GM19452 (cell line): Measurements from ENCODE around the gene SYT2.

Experiments
- ATAC-seq: cut with Tn5 transposase; IDR thresholded peaks from one replicate; pipeline ENCODE4 v1.9.1; 2021; ENCODE audit not compliant: unreplicated experiment

Gene SYT2

DNA sequence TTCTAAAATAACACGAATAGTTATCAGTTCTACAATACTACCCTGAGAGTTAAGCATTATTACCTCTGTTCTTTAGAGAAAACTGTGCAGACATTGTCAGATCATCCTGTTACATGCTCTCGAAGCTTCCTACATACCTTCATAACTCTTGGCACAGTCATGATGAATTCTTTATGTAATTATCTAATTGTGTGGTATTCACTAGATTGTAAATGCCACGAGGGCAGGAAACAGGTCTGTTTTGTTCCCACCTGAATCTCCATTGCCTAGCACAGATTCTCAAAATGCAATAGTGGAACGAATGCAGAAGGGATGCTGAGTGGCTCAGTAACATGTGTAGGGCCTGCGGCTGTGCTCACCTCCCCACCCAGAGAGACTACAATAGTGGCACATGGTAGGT lies 3.4 kb downstream of the SYT2 start:
- ATAC-seq, result no peak

DNA sequence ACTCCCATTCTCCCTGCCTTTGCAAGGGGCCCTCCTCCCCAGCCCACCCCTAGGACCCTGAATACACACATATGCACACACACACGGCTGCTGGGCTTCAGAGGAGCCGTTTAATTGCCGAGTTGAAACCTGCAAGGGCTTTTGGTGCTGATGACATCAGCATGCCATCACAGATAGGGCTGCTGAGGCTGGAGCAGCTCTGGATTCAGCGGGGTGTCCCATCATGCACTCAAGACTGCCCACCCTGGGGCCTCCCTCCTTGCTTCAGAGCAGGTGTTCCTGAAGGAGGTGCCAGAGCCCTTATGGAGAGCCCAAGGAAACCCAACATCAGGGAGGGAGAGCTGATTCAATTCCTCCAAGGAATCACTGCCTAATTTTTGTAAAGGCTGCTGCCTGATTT lies 5.7 kb downstream of the SYT2 start:
- no peak for ATAC-seq

DNA sequence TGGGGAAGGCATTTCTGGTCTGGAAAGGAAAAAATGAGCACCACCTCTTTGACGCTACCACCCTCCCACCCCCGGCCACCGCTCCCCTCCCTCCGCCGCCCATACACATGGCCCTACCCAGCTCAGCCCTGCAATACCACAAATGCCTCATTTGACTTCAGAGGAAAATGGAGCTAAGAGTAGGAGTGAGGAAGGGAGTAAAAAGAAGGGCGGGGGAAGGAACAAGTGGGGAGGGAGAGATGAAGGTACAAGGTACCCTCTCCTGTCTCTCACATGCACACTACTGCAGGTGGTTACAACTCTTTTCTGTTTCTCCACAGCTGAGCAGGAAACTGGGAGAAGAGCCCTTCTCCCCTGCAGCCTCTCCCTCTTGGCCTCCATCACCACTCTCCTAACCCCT lies 7.1 kb downstream of the SYT2 start:
- no peak for ATAC-seq

DNA sequence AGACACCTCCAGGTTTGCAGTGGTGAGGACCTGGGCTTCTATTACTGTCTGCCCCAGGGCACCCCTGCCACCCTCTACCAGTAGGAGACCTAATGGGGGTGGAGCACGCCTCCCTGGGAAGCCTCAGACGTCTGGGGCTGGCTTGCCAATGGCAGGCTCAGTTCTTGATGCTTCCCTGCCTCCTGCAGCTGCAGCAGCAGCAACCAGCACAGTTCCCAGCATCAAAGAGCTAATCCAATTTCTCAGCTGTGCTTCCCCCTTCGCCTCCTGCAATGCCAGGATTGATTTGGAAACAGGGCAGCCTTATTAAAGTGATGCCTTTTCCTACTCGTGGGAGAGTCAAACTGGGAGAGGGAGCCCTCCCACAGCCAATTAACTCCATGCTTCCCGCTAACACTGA lies 8.2 kb downstream of the SYT2 start:
- ATAC-seq, result no peak

DNA sequence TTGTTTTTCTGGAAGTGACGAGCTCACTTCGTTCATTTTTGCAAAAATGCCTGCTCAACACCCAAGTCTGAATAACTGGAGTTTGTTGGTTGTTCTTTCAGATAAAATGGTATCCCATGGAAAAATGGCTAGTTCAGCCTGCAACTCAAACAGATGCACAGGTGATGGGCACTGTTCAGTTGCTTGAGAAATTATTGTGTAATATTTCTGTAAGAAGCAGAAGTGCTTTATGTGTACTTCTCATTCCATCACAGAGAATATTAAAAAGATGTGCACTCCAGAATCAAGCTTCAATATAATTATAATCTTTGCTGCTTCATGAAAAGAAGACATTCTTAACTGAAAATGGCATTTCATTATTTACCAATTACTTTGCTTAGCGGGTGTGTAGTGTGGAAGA lies 9.1 kb downstream of the SYT2 start:
- ATAC-seq, result no peak

DNA sequence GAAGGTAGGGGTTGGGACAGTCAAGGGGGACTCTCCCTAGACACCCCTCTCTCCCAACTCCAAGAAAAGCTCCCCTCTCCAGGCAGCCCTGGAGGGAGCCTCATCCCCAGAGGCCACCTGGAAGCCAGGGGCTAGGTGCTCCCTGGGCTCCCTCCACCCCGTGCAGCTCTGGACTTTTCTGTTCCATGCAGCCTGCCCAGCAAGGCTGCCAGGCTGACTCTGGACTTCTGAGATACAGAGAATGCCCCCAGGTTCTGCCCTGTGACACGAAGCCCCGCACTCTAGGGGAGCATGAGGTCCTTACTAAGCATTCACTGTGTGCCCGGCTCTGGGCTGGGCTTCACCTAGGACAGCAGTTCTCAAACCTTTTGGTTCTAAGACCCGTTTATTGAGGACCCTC lies 10.2 kb downstream of the SYT2 start:
- no peak for ATAC-seq

DNA sequence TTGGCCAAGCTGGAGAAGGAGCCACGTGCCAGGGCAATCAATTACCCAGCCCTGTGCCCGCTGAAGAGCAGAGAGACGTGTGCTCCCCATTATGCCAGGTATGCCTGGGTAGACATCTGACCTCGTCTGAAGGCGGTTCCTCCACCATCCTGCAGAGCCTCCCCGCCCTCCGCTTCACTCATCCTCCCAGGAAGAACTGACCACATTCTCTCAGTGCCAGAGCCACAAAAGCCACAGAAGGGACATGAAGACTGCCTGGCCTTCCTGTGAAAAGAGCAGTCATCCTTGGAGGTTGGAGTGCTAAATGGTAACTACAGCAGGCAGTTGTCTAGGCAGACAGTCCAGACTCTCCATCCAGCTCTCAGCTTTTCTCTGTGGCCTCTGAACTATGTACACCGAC lies 12.0 kb downstream of the SYT2 start:
- ATAC-seq, result no peak

DNA sequence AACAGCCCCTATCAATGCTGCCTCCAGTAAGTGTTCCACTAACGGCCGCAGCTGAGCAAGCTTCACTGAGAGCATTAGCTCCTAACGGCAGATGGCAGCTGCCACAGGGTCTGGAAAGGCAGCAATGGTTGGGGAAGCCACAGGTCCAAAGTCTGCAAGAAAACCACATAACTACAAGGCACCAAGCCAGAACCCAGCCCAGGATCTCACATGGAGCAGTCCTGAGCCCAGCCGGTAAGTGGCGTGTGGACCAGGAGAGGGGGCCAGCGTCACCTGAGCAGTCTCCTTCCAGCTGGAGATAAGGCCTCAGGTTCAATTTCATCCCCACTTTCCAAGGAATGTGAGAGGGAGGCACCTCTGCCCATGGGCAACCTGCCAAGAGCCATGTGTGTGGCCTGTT lies 13.2 kb downstream of the SYT2 start:
- no peak for ATAC-seq

DNA sequence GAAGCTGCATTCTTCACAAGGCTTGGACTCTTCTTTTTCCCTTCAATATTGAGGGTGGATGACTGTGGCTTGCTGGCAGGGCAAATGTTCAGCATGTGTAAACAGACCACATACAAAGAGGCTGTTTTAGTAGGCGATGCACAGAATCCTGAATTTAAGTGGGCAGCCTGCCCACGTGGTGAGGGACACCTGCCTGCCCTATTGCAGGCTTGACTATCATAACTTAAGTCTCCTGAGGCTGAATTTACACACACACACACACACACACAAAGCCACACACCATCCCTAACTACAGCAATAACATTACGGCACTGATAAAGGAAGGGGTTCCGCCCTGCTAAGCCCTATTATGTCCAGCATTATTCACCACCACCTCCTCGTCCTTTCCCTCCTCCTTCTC lies 15.9 kb downstream of the SYT2 start:
- no peak for ATAC-seq

DNA sequence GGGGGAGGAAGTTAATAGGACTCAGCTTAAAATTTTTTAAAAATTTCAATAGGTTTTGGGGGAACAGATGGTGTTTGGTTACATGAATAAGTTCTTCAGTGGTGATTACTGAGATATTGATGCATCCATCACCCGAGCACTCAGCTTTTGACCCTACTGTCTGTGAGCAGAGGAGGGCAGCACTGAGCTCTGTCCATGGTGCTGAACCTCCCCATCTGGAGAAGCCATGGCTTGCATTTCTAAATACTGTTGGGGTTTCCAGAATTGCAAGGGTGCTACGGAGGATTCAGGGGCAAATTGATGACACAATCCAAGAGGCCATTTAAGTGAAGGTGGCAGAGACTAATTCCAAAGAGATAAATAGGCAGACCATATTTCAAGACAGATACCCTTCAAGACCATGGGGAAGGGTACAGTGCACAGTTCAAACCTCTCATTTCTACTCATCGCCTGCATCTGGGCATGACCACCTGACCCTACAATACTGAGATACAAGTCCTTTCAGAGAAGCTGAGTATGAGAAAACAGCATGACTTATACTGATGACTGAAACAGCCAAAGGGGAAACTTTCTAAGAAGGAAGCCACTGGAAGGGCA lies 17.2 kb downstream of the SYT2 start:
- no peak for ATAC-seq

DNA sequence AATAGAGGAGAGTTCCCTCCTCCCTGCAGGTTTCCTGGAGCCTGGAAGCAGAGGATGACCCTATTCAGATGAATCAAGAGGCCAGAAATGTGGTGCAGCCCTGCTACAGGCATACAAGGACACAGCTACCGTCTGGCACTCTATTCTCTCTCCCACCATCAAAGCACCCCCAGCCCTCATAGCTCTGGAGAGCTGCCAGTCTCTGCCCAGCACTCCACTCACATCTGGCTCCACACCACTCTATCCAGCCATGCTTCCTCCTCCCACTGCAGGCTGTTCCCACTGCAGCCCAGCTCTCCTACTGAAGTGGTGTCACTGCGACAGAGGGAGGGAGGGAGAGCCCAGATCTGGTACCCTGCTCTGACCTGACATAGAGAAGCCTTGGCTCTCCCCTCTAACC lies 18.4 kb downstream of the SYT2 start:
- ATAC-seq, result no peak

DNA sequence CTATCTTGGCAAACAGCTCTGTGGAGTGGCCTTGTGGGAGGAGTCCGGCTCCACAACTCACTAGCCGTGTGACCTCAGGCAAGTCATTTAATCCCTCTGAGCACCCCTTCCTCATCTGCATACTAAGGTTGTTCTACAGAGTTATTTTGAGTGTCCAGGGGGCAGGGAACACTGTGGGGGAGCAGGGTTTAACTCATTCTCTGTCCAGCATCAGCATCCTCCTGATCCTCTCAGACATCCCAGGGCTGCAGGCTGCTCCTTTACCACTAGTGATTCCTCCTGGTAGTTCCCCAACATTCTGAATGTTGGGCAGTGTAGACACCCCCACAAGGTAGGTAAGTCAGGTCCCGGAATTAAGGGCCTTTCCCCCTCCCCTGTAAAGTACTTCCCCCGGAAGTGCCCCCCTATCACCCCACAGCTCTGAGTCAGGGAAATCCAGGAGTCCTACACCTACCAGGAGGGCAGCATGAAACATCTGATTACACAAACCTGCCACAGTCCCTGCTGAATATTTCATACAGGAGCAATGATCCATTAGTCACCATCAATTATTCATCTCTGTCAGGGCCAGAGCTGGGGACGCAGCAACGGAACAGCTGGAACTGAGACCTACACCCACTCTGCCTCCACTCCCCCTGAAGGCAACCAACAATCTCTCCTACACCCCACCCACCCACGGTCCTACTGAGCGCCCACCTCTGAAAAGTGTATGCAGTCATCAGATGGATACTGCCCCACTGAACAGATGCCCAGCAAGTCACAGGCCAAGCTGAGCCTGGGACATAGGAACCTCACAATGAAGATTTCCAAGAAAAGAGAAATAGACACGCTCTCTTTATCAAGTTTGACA lies 20.5 kb downstream of the SYT2 start:
- ATAC-seq, result no peak

DNA sequence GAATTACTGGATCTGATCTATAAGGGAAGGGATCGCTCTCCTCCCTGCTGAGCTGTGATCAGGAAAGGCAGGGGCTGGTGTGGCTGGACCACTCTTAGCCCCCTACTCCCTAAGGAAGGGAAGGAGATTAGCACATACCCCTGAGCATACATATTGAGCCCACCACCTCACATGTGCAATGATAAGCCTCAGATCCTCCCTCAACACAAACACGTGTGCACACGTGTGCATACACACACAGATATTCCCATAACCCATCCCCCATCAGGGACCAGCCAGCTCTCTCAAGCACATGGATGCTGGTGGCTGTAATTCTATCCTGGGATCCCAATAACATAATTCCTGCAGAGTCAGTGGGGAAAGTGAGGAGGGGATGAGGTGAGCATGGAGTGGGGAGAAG lies 21.2 kb downstream of the SYT2 start:
- ATAC-seq, result no peak

DNA sequence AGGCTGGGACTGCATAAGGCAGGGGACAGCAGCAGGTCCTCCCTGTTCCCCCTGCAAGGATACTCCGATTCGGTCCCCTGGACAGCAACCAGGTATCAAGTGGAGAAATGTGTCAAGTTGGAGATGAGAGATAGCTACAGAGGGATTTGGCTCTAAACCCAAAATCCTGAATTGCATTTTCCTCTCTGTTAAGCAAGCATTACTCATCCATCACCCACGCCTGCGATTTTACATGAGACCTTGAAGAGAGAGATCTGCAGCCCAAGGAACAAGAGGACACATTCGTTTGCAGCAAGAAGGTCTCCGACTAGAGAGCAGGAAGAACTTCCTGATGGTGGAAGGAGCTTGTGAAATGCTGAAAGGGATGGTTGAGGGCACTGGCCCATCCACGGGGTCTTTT lies 21.9 kb downstream of the SYT2 start:
- ATAC-seq, result no peak

DNA sequence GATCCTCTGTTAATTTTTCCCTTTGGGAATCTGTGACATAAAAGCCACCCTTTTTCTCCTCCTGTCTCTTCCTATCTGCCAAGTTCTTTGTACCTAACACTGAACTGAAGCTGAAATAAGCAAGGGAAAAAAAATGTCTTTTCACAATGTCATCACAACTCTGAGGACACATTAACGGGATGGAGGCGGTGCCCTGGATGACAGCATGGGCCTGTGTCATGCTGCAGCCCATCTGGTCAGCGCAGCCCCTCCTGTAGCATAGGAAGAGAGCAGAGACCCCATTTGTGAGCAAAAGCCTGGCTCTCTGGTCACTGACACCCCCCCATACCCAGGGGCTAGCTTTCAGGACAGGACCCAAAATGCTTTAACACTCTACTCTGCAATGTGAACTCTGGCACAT lies 22.5 kb downstream of the SYT2 start:
- no peak for ATAC-seq

DNA sequence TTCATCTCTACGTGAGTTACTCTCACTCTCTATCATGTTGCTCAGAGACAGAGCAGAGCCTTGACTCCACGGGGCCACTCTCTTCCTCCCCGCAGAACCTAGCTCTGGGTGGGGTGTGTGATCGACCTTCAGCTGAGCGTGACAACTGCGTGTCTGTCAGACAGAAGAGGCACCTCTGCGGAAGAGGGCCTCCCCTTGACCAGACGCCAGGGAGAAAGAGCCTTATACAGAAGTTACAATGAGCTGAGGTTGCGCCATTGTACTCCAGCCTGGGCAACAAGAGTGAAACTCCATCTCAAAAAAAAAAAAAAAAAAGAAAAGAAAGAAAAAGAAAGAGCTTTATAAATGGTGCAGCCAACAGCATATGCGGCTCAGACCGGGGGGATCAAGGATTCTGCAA lies 22.9 kb downstream of the SYT2 start:
- no peak for ATAC-seq

DNA sequence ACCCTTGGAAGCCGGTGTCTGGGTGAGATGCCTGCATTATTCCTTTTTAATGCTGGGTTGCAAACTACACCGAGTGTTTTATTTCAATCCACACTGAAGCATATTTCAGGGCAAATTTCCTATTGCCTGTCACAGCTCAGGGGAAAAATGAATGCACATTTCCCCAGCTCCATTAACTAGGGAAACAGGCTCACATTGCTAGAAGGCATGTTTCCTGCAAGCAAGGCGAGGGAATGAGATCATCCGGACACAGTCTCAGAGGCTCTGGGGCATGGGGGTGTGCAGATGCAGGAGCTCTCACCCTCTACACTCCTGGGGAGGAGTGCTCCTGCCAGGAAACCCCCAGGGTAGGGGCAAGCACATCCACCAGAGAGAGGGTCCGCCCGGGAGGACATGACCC lies 24.6 kb downstream of the SYT2 start:
- ATAC-seq, result no peak

DNA sequence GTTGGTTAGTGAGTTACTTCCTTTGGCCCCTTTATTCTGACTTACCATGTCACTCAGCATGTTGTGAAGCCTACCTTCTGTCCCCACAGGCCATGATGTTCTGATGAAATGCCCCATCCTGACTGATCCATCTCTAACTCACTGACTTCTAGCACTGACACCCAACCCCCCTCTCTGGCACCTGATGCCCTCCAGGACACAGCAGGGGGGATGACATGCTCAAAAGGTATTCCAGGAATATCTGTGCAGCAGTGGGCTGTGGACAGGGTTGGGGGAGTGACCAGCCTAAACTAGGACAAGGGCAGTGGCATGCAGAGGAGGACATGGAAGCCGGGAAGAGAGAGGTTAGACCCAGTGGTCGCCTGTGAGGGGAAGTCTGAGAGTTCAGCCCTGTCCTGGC lies 25.5 kb downstream of the SYT2 start:
- ATAC-seq, result no peak

DNA sequence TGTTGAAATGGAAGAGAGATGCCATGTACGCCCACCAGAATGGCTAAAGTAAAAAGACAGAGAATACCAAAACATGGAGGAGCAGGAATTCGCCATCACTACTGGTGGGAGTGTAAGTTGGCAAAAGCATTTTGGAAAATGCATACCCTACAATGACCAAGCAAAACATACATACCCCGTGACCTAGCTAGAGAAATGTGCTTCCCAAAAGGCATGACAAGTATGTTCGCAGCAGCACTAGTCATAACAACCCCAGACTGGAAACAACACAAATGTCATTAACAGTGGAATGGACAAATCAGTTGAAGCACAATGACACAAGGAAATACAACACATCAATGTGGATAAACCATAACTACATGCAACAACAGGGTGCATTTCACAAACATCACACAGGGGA lies 27.2 kb downstream of the SYT2 start:
- no peak for ATAC-seq

DNA sequence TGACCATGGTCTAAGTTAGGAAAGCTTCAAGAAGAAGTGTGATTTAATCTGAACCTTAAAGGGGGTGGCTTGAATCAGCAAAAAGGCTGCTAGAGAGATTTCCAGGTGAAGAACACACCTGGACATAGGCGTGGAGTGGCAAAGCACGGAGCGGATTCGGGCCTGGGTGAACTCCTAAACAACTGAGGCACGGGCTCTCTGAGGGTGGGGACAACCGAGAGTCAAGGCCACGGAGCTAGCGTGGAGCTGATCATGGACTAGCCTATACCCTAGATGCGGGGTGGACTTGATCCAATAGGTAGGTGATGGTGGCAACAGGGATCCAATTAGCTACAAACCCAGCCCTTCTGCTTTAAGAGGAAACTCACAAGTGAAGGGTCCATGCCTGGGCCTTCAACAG lies 27.8 kb downstream of the SYT2 start:
- ATAC-seq, result no peak

DNA sequence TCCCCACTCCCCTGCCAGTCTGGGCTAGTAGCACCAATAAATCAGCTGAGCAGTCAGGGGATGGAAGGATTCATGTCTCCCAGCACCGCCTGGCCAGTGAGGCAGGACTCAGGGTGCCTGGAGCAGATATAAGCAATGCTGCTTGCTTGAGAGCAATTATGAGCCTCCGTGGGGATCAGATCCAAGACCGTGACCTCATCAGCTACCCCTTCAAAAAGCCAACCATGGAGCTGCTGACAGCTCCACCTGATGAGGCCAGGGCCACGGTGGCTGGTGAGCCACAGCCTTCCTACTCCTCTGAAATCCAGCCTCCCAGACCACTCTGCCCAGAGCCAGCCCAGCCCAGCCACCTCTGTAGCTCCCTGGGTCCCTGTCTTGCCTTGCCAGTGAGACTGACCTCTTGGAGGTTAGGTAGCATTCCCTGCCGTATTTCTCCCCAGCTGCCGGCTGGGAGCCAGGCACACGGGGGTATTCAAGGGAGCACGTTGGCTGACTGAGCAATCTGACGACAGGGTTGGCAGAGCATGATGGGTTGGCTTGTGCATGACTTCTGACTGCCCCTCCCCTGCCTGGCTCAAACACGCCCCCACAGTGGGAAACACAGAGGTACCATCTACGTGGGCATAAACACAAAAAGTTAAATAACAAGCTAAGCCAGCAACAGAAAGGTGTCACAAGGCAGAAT lies 28.4 kb downstream of the SYT2 start:
- no peak for ATAC-seq

DNA sequence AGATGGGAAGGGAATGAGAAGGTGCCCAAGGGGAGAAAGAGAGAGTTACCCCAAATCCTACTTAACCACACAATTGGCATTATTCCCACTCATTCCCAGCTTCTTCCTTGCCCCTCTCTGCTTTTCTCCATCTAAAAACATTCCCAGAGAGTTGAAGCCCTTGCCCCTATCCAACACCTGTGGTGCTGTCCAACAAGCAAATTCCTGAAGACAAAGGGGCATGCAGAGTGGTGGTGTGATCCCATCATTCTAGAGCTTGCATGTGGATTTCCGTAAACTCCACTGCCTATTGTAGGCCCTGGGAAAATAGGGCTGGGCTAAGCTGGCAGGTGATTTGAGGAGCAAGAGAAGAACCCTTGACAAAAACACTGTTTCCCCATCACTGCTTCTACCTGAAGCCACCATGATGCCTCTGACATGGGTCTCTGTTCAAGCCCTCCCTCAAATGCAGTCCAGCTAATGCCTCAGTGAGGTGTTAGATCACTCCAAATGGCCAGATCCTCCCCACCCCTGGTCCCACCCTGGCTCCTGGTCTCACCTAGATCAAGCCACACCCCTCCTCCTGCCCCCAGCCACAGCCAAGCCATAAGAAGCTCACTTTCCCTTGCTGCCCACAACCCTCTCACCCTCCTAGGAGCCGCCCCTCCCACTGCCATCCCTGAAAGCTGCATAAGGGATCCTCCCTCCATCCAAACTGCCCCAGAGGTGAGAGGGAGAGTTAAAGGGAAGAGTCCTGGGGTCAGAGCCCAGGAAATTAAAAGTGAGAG lies 29.5 kb downstream of the SYT2 start:
- no peak for ATAC-seq
